Nephron (organoid): Measurements from ENCODE around the gene KAZALD1.

Experiments
- H3K27ac Mint-ChIP-seq, 3 experiments: 2 replicates each; pipeline ENCODE4 v1.8.0; 2020; ENCODE audit warnings: mixed read lengths in 3 of 3, mild to moderate bottlenecking in 2 of 3, moderate library complexity in 1 of 3
- H3K27me3 Mint-ChIP-seq: 2 replicates; pipeline ENCODE4 v1.8.0; 2021; ENCODE audit warnings: low read depth, mild to moderate bottlenecking, moderate library complexity, mixed read lengths
- H3K36me3 Mint-ChIP-seq: 2 replicates; pipeline ENCODE4 v1.8.0; 2020; ENCODE audit warnings: low read depth, mixed read lengths
- H3K4me1 Mint-ChIP-seq: 2 replicates; pipeline ENCODE4 v1.8.0; 2020; ENCODE audit warnings: mixed read lengths
- H3K4me3 Mint-ChIP-seq, 3 experiments: 2 replicates each; pipeline ENCODE4 v1.8.0; 2020; ENCODE audit warnings: mild to moderate bottlenecking in 3 of 3, mixed read lengths in 3 of 3, moderate library complexity in 2 of 3
- H3K9me3 Mint-ChIP-seq: 2 replicates; pipeline ENCODE4 v1.8.0; 2020; ENCODE audit warnings: mixed read lengths
- TF ChIP-seq, protein P1 (sequence below), 3 experiments: fragments of 200-600 bp; sonication (generic); IDR thresholded peaks; one replicate each; pipeline ENCODE4 v1.5.0; 2021; ENCODE audit warnings: antibody characterized with exemption in 3 of 3; ENCODE audit not compliant: unreplicated experiment in 3 of 3

The KAZALD1 gene

DNA sequence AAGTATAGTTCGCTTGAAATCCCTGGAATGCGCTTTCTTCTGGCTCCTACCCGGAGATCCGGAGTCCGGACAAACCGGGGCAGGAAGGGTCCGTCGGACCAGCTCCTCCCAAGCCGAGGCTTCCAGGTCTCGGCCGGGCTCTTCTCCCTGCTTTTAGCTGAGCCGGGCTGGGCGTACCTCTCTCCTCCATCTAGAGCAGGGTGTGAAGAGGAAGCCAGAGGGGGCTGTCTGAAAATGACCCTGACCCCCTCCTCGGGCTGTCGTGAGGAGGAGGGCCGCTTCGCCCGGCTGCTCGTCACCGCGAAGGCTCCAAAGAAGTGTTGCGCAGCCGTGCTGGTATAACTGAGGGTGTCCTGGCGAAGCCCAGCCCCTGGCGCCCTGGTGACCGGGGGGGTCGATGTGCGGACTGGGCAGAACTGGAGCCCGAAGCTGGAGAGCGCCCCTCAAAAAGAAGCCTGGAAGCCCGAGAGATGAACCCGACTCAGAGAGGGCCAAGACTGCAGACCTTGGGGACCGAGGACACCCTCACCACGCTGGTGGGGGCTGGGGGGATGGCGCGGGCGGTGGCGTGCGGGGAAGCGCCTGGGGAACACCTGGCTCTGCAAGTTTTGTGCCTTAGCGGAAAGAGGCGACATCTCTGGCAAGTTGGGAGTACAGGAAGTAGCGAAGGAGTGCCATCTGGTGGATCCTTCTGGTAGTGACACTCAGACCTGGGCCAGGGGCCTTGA is 5.7 kb downstream of the KAZALD1 start:
- Mint-ChIP-seq H3K4me1 (peaks cover 46% of the 10 kb centered on the region), H3K27me3 (peaks cover 62% of the 10 kb centered on the region), H3K36me3 (no peaks in the 10 kb centered on the region), H3K4me3 (peak overlapping the region; percentile 91 to 96 (median 93)), H3K9me3 (no peaks in the 10 kb centered on the region), H3K27ac (peak overlapping the region in 2 of 3 experiments; percentile 45 to 82)
- TF ChIP-seq, protein P1, sequence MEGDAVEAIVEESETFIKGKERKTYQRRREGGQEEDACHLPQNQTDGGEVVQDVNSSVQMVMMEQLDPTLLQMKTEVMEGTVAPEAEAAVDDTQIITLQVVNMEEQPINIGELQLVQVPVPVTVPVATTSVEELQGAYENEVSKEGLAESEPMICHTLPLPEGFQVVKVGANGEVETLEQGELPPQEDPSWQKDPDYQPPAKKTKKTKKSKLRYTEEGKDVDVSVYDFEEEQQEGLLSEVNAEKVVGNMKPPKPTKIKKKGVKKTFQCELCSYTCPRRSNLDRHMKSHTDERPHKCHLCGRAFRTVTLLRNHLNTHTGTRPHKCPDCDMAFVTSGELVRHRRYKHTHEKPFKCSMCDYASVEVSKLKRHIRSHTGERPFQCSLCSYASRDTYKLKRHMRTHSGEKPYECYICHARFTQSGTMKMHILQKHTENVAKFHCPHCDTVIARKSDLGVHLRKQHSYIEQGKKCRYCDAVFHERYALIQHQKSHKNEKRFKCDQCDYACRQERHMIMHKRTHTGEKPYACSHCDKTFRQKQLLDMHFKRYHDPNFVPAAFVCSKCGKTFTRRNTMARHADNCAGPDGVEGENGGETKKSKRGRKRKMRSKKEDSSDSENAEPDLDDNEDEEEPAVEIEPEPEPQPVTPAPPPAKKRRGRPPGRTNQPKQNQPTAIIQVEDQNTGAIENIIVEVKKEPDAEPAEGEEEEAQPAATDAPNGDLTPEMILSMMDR (IDR thresholded peaks at IDR 0.05; ENCODE audit: unreplicated experiment in 3 of 3): peak; percentile 89 to 93 (median 91)

DNA sequence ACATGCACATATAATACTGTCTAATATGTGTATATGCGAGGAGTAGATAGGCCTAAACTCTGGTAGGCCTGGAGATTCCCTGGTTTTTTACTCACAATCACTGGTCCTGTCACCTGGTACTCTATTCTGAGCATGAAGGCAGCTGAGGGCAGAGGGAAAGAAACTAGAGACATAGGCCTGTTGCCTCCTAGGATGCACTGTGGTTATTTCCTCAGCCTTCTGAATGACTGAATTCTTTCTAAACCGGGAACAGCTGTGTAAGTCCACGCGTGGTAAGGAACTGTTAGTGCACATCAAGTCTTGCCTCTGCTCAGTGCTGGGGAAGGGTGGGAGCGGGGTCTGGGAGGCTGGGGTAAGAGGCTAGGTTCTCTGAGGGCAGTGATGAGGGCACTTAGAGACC is 7.7 kb downstream of the KAZALD1 start:
- Mint-ChIP-seq H3K9me3 (no peaks in the 10 kb centered on the region), H3K27me3 (peaks cover 70% of the 10 kb centered on the region), H3K4me1 (peaks cover 44% of the 10 kb centered on the region), H3K36me3 (no peaks in the 10 kb centered on the region), H3K4me3 (no peak overlapping the region), H3K27ac (no peak overlapping the region)
- TF ChIP-seq, protein P1 (IDR thresholded peaks at IDR 0.05; ENCODE audit: unreplicated experiment in 3 of 3): no peak

DNA sequence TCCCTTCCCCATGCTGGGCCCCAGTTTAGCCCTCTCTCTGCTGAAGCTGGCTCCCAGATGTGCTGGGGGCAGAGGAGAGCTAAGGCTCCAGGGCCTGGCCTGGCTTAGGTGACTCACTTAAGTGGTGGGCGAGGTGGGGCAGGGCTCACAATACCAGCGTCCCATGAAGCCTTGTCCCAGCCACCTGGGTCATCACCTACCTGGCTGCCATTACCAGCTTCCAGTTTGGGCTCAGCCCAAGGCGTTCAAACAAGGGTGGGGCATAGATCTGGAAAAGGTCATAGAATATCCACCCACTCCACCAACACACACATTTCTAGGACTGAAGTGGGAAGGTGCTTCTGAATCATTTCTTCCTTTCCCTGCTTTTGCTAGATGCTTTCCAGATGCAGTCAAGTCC is 8.3 kb downstream of the KAZALD1 start:
- no peaks in the 10 kb centered on the region for H3K36me3 Mint-ChIP-seq

DNA sequence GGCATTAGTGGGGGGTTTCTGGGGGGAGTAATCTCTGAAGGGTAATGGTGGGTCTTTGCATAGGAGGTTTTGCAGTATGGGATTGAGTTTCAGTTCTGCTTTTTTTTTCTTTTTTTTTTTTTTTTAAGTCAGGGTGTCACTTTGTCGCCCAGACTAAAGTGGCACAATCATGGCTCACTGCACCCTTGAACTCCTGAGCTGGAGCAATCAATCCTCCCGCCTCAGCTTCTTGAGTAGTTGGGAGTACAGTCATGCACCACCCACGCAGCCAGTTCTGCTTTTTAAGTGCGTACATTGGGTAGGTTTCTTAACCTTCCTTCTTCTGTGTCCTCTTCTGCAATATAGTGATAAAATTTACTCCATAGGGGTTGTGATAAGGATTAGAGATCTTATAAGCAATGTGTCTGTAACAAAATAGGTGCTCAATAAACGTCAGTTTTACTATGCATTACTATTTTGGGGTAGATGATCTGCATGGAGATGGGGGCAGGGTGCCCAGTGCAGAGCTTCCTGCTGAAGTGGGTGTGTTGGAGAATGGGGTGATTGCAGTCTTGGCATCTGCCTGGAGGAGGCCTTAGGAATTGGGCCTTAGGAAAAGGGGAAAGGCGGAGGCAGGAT is 9.6 kb downstream of the KAZALD1 start:
- peaks cover 67% of the 10 kb centered on the region for H3K27me3 Mint-ChIP-seq
- H3K4me3 Mint-ChIP-seq: peak overlapping the region in 1 of 3 experiments; percentile 6
- peaks cover 25% of the 10 kb centered on the region for H3K4me1 Mint-ChIP-seq
- H3K36me3 Mint-ChIP-seq: no peaks in the 10 kb centered on the region
- no peaks in the 10 kb centered on the region for H3K9me3 Mint-ChIP-seq
- TF ChIP-seq, protein P1 (IDR thresholded peaks at IDR 0.05; ENCODE audit: unreplicated experiment in 3 of 3): no peak
- H3K27ac Mint-ChIP-seq: peak overlapping the region in 2 of 3 experiments; percentile 25 to 85

More for the DNA sequence above, 8.3 kb downstream of the KAZALD1 start:
- H3K27me3 Mint-ChIP-seq: peaks cover 67% of the 10 kb centered on the region
- TF ChIP-seq, protein P1 (IDR thresholded peaks at IDR 0.05; ENCODE audit: unreplicated experiment in 3 of 3): no peak
- H3K4me1 Mint-ChIP-seq: peaks cover 37% of the 10 kb centered on the region
- no peaks in the 10 kb centered on the region for H3K9me3 Mint-ChIP-seq
- no peak overlapping the region for H3K4me3 Mint-ChIP-seq
- no peak overlapping the region for H3K27ac Mint-ChIP-seq

DNA sequence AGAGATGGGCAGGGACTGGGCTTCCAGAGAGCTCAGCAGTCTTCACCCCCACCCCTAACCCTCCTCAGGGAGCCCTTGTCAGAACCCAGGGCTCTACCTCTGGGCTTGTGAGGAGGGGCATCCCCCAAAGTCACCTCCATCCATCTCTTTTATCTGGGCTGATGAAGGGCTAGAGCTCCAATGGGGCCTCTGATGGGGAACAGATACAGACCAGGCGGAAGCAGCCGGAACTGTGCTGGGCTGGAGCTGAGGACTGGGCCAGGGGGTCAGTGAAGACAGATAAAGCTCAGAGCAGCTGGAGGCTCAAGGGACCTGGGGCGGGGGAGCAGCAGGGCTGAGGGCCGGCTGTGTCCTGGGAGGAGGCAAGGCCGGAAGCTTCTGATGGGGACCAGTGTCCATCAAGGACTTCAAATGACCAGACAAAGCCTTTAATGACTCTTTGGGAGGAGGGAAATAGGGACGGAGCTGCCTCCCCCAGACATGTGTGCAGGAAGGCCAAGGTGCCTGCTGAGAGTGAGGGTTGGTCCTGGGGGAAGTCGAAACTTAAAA is 10.2 kb downstream of the KAZALD1 start:
- Mint-ChIP-seq H3K36me3 (no peaks in the 10 kb centered on the region), H3K27me3 (peaks cover 67% of the 10 kb centered on the region), H3K9me3 (no peaks in the 10 kb centered on the region), H3K27ac (peak overlapping the region in 2 of 3 experiments; percentile 19 to 85), H3K4me1 (peaks cover 25% of the 10 kb centered on the region), H3K4me3 (peak overlapping the region in 1 of 3 experiments; percentile 40)
- TF ChIP-seq, protein P1 (IDR thresholded peaks at IDR 0.05; ENCODE audit: unreplicated experiment in 3 of 3): no peak
